ENCODE measurements around the gene KLF4. TPM values are rescaled to one million over a fixed set of nuclear protein-coding genes. Genes with fewer than 3 reads are reported as not detected.

The KLF4 gene
- total RNA-seq, 1 experiment from 2014 or later = 0.68 TPM

DNA sequence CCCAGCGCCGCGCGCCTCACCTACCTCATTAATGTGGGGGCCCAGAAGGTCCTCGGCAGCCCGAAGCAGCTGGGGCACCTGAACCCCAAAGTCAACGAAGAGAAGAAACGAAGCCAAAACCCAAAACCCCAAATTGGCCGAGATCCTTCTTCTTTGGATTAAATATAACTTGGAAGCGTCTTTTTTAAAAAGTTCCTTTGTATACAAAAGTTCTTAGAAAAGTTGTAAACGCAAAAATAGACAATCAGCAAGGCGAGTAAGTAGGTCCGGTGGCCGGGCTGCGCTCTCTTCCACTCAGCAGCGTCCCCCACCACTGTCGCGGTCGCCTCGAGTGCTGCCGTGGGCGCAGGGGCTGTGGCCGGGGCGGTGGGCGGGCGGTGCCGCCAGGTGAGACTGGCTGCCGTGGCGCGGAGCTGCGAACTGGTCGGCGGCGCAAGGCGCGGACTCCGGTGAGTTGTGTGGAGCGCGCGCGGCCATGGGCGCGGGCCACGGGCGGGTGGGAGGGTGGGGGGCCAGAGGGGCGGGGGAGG, 360 bp downstream of the KLF4 start:
- no peak for DNase-seq (ENCODE audit: low spot score)
- in situ Hi-C loops (cut with HindIII; ENCODE audit: low sequenced_read_pairs) = no loop called here

DNA sequence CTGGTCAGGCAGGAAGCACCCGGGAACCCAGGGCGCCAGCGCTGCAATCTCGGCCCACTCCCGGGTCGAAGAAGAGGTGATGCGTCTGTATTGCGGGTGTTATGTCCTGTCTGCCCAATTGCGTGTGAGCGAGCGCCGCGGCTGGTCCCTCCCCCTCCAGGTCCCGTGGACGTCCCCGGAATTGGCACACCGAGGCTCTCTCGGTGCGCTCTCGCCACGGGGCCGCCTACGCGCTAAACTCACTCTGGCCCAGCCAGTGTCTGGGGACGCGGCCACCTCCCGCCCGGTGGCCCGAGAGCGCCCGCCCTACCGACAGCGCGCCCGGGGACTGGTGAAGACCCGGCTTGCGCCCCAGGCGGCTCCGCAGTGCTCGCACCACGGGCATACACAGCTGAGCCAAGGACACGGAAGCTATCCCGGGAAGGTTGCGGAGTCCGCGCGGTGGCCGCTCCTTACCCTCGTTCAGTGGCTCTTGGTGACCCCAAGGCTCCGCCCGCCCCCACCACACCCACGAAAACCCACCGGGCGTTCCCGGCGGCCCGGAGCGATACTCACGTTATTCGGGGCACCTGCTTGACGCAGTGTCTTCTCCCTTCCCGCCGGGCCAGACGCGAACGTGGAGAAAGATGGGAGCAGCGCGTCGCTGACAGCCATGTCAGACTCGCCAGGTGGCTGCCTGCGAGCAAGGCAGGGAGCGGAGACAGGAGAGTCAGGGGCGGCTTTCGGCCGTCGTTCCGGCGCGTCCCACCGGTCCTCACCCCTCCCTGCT, 1.0 kb downstream of the KLF4 start:
- in situ Hi-C loops (cut with HindIII; ENCODE audit: low sequenced_read_pairs) = no loop called here

DNA sequence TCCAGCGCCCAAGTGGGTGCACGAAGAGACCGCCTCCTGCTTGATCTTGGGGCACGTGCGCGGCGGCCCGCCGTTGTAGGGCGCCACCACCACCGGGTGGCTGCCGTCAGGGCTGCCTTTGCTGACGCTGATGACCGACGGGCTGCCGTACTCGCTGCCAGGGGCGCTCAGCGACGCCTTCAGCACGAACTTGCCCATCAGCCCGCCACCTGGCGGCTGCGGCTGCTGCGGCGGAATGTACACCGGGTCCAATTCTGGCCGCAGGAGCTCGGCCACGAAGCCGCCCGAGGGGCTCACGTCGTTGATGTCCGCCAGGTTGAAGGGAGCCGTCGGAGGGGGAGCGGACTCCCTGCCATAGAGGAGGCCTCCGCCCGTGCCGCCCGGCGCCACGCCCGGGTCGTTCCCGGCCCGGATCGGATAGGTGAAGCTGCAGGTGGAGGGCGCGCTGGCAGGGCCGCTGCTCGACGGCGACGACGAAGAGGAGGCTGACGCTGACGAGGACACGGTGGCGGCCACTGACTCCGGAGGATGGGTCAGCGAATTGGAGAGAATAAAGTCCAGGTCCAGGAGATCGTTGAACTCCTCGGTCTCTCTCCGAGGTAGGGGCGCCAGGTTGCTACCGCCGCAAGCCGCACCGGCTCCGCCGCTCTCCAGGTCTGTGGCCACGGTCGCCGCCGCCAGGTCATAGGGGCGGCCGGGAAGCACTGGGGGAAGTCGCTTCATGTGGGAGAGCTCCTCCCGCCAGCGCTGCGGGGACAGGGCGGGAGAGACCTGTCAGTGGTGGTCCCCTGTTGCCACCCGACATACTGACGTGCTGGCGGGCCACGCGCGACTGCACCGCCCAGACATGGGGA, 1.8 kb downstream of the KLF4 start:
- DNase-seq (ENCODE audit: low spot score) = no peak
- in situ Hi-C loops (cut with HindIII; ENCODE audit: low sequenced_read_pairs) = no loop called here

More for the DNA sequence above, 1.0 kb downstream of the KLF4 start:
- DNase-seq (ENCODE audit: low spot score) = no peak

DNA sequence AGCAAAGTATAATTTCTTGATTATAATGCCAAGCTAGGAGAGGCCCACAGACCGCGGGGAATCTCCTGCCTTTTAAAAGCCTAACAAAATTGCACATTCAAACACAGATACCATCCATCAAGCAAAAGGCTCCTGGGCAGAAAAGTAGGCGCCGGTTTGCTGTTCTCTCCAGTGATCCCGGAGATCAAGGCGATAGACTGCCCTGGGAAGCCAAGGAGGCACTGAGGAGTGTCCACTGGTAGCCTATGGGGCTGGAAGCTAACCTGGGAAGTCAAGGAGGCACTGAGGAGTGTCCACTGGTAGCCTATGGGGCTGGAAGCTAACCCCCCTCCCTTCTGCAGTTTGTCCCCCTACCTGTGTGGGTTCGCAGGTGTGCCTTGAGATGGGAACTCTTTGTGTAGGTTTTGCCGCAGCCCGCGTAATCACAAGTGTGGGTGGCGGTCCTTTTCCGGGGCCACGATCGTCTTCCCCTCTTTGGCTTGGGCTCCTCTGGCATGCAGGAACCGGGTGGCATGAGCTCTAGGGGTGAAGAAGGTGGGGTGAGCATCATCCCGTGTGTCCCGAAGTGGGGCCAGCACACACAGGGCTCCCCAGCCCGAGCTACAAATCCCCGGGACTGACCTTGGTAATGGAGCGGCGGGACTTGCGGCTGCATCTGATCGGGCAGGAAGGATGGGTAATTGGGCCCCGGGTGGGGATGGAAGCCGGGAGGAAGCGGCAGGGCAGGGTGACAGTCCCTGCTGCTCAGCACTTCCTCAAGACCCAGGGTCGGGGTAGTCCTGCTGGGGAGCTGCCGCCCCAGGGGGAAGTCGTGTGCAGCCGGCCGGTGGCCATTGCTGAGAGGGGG, 2.7 kb downstream of the KLF4 start:
- DNase-seq (ENCODE audit: low spot score) = no peak
- in situ Hi-C loops (cut with HindIII; ENCODE audit: low sequenced_read_pairs) = no loop called here

DNA sequence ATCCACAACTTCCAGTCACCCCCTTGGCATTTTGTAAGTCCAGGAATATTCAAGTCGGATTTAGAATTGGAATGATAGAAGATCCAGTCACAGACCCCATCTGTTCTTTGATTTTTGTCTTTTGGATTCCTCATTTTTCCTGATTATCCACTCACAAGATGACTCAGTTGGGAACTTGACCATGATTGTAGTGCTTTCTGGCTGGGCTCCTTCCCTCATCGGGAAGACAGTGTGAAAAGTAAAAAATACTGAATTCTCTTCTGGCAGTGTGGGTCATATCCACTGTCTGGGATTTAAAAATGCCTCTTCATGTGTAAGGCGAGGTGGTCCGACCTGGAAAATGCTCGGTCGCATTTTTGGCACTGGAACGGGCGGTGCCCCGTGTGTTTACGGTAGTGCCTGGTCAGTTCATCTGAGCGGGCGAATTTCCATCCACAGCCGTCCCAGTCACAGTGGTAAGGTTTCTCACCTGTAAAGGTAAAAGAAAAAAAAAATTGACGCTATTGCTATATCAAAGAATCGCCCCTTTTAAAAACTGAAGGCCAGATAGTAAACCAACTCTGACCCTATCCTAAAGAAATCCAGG, 4.0 kb downstream of the KLF4 start:
- no peak for DNase-seq (ENCODE audit: low spot score)
- in situ Hi-C loops (cut with HindIII; ENCODE audit: low sequenced_read_pairs) = no loop called here

DNA sequence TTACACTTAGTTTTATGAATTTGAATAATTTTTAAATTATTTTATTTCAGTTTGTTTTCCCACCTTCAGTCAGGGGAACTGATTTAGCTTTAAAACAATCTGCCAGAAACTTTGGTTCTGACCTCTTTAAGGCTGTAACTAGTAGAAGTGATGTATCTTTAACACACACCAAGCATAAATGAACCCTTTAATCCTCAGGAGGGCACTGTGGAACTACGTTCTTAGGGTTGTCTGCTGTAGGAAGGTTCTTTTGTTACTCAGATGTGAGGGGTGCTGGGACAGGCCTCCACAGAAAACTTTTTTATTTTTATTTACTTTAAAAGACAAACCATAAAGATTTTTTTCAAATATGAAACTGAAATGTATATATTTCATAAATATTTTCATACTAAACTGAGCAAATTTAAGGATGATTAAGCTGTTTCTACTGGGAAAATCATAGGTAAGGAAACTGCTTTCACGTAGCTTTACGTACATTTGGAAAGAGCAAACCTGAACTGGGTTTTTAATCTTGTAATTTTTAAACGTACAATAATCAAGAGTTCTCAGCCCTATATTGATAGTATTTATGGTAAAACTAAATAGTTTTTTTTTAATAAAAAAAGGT, 5.3 kb downstream of the KLF4 start:
- DNase-seq (ENCODE audit: low spot score) = peak; percentile 62
- in situ Hi-C loops (cut with HindIII; ENCODE audit: low sequenced_read_pairs) = no loop called here

DNA sequence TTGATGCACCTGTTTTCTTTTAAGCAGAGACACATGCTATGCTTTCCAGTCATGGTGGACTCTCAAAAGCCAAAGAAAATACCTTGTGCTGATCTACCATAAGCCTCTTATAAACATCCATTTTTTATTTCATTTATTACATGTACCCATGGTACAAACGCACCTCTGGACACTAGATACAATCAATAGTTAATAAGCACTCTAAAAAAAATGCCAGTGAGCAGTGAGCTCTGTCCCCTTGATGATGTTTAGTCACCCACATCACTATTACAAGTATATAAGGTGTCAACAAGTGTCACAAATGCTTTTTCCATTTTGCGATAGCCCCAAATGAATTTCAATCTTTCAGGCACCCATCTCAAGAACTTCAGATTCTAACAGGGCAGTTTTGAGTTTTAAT, 5.9 kb downstream of the KLF4 start:
- in situ Hi-C loops (cut with HindIII; ENCODE audit: low sequenced_read_pairs) = no loop called here

DNA sequence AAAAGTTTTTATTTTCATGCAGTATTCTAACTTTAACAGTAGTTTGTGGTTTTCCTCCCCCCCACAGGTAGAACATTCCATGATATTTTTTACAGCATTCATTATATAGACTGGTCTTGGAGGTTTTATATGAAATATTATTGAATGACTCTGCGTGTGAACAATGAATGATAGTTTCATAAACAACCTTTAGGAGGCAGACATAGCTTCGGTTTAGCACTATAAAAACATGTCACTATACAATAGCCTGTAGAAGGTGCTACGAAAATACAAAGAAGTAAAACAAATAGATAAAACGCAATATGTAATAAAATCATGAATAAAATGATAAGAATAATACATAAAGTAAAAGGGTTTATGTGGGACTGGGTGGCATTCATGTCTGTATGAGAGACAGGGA, 8.5 kb downstream of the KLF4 start:
- in situ Hi-C loops (cut with HindIII; ENCODE audit: low sequenced_read_pairs) = no loop called here
- DNase-seq (ENCODE audit: low spot score) = no peak

More for the DNA sequence above, 5.9 kb downstream of the KLF4 start:
- no peak for DNase-seq (ENCODE audit: low spot score)

DNA sequence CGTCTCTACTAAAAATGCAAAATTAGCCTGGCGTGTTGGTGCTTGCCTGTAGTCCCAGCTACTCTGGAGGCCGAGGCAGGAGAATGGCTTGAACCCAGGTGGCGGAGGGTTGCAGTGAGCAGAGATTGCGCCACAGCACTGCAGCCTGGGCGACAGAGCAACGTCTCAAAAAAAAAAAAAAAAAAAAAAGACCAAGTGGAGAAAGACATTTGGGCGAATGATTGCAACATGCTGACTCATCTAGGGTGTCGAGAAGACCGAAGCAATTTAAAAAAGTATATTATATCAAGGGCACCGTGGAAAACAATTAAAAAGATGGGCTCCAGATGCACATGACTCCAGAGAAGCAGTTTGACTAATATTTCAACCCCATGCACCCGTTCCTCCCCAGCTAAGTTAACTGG, 9.2 kb downstream of the KLF4 start:
- DNase-seq (ENCODE audit: low spot score) = no peak
- in situ Hi-C loops (cut with HindIII; ENCODE audit: low sequenced_read_pairs) = no loop called here

DNA sequence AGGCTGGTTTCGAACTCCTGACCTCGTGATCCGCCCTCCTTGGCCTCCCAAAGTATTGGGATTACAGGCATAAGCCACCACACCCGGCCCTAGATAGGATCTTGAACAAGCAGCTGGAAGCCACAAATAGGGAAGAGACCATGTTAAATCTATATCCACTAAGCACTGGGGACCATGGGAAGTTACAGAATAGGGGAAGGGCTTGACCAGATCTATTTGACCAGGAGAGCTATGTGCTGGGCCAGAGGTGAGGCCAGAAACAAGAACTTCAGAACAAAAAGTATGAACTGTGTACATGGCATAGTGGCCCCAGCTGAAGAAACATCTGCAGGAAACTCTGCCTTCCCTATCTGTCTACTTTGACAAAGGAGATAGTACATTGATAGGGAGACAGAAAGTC, 10.8 kb downstream of the KLF4 start:
- in situ Hi-C loops (cut with HindIII; ENCODE audit: low sequenced_read_pairs) = no loop called here
- DNase-seq (ENCODE audit: low spot score) = no peak

DNA sequence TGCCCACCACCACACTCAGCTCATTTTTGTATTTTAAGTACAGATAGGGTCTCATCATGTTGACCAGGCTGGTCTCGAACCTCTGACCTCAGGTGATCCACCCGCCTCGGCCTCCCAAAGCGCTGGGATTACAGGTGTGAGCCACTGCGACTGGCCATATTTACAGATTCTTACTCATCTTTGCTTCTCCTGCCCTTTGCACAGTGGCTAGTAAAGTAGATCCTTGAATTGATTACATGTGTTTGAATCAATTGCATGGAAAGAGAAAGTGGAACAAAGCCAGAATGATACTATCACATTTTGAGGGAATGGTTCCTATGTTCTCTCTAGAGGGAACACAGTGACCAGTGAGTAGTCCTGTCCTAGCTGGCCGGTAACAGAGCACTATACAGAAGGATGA, 15.4 kb downstream of the KLF4 start:
- no peak for DNase-seq (ENCODE audit: low spot score)
- in situ Hi-C loops (cut with HindIII; ENCODE audit: low sequenced_read_pairs) = no loop called here

DNA sequence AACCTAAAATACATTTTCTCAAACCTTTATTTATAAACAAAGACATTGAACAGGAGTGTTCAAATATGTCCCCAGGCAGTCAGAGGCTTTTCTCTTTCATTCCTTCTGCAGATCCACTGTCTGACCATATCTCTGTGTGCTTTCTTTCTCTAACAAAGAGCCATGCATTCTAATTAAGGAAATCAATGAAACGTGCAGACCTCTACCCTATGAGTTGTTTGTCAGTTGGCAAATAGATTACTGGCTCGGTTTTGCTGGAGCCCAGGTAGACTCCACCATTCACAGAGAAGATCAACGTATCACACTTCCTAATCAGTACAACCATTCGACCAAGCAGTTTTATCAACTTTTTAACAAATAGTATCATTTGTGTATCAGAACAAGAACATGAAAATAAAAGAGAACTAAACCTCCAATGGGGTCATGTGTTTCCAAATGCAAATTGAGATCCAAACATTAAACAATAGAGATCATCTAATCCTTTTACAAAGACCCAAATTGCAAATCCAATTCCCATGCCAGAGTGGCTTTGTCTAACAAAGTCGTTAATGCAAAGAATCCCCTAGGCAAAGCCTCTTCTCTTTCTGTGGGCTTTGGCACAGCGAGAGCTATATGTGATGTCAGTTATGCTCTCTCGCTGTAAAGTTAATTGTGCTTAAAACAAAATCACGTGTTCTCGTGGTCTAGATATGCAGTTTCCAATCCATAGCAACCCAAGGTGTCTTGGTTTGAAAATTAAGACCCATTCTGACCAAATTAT, 16.8 kb downstream of the KLF4 start:
- DNase-seq (ENCODE audit: low spot score) = no peak
- in situ Hi-C loops (cut with HindIII; ENCODE audit: low sequenced_read_pairs) = no loop called here

DNA sequence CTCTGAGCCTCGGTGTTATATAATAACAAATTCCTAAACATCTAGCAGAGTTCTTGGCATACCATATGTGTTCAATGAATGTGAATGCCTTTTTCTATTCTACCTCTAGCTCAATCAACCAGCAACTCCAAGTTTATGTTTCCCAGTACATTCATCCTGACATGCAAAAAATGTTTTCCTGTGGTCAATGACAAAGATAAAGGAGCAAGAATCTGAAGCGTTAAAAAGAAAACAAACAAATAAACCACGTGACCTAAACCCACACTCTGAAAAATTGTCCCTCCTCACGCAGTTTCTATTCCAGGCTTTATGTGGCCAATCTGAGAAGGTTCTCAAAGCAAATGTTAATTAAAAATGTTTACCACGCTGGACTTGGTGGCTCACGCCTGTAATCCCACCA, 18.0 kb downstream of the KLF4 start:
- in situ Hi-C loops (cut with HindIII; ENCODE audit: low sequenced_read_pairs) = no loop called here
- DNase-seq (ENCODE audit: low spot score) = no peak

DNA sequence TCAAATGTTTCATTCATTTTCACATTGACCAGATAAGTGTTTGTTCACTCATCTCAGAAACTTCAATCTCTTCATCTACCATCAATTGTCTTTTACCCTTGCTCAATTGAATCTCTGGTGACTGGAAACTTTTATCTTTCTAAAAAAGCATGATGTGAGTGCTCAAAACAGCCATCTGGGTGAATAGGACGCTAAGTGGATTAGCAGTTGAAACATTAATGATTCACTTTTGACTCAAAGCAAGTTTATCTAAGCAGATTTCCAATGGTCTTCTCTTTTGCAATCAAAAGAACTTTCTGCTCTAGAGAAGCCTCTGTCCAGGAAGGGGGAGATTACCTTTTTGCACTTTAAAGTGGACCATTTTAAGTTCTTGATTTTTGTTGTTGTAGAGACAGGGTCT, 22.2 kb downstream of the KLF4 start:
- in situ Hi-C loops (cut with HindIII; ENCODE audit: low sequenced_read_pairs) = no loop called here
- no peak for DNase-seq (ENCODE audit: low spot score)

DNA sequence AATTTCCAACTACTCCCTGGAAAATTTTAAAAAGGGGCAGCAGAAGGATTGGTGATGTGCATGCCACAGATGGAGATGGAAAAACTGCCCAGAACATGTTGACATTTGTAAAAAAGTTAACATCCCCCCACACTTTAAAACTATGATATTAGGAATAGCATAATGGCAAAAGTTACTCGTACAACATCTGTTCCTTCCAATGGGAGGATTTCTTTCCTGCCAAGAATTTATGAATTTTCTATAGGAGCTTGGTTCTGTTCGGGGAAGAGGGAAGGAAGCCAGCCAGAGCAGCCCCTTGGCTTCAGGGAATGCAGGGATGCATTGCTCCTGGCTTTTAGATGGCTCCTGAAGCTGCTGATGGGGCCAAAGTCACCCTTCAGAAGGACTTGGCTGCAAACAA, 22.7 kb downstream of the KLF4 start:
- no peak for DNase-seq (ENCODE audit: low spot score)
- in situ Hi-C loops (cut with HindIII; ENCODE audit: low sequenced_read_pairs) = no loop called here

DNA sequence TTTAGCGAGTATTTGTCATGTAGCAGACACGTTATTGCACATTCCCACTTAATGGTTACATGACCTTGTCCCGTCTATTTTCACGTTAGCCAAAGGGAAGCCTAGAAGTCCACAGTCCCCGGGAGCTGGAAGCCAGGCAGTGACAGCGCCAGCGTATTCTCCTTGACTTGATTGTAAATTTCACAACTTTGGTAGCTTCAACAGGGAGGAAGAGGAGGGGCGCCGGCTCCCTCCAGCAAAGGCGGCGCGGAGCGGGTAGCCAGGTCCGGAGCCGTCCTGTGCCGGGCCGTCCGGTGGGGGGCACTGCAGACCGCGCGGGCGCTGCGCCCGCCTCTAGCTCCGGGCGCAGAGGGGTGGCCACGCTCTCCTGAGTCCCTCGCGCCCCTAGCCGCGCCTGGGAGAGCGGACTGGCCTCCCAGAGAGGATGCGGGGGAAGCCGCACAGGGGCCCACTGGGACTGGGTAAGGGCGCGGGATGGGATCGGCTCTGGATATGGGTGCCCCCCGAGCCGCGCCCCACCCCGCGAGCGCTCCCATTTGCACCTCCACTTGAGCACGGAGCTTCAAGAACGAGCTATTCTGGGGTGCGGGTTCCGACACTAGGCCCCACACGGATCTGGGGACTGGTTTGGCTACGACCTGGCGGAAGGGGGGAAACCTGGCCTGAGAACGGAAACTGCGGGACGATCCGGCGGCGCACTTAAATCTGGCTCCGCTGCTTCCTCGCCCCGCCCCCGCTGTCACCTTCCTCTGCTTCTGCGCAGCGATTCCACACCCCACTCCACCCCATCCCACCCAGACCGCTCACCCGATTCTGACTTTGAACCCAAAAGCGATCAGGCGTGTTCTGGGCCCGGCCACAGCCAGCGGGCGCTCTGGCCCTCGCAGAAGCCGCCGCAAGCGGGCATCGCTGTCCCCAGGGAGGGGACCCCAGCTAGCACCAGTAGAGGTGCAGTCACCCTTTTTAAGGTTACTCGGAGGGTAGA, 23.8 kb downstream of the KLF4 start:
- DNase-seq (ENCODE audit: low spot score) = peak; percentile 37
- in situ Hi-C loops (cut with HindIII; ENCODE audit: low sequenced_read_pairs) = no loop called here

DNA sequence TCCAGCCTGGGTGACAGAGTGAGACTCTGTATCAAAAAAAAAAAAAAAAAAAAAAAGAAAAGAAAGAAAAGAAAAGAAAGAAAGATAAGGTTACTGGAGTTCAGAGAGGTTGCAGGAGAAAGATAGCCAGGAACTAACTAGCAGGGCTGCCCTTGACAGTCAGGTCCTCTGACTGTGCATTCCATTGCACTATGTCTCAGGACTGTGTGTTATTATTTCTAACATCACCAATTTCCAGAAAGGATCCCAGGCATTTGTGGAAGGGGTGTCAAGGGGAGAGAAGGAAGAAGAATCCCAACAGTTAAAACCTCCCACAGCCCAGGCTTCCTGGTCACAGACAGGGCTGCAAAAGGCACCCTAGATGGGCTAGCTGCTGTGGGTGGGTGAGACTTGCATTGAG, 25.1 kb downstream of the KLF4 start:
- DNase-seq (ENCODE audit: low spot score) = no peak
- in situ Hi-C loops (cut with HindIII; ENCODE audit: low sequenced_read_pairs) = no loop called here
